OCI-LY1 (cell line): ENCODE data around the gene ANKRD42.

ENCODE experiments used
- H2AFZ ChIP-seq: fragments of 200-600 bp; sonication (generic), shearing (Covaris generic); 2 replicates; pipeline ENCODE4 v1.6.0; 2014; ENCODE audit warnings: antibody characterized with exemption, mild to moderate bottlenecking, low read length
- H3F3A ChIP-seq: fragments of 200-600 bp; sonication (generic), shearing (Covaris generic); 2 replicates; pipeline ENCODE4 v1.6.0; 2014; ENCODE audit warnings: mild to moderate bottlenecking, antibody characterized with exemption, low read length, moderate library complexity; ENCODE audit not compliant: insufficient read depth
- H3K27ac ChIP-seq: fragments of 200-600 bp; sonication (generic); 2 replicates; pipeline ENCODE4 v1.5.1; 2014; ENCODE audit warnings: low read length, mixed run types, mild to moderate bottlenecking, low read depth; ENCODE audit not compliant: poor library complexity, severe bottlenecking
- H3K27me3 ChIP-seq: fragments of 200-600 bp; sonication (generic); 2 replicates; pipeline ENCODE4 v1.6.0; 2014; ENCODE audit warnings: antibody characterized with exemption, mild to moderate bottlenecking, low read length, moderate library complexity; ENCODE audit not compliant: insufficient read depth
- H3K36me3 ChIP-seq: fragments of 200-600 bp; sonication (generic); 2 replicates; pipeline ENCODE4 v1.6.1; 2014; ENCODE audit warnings: mild to moderate bottlenecking, antibody characterized with exemption, low read length, moderate library complexity, mixed read lengths; ENCODE audit not compliant: insufficient read depth
- H3K4me1 ChIP-seq: fragments of 200-600 bp; sonication (generic); 2 replicates; pipeline ENCODE4 v1.5.1; 2014; ENCODE audit warnings: mild to moderate bottlenecking, low read length, moderate library complexity; ENCODE audit not compliant: insufficient read depth, severe bottlenecking
- H3K4me2 ChIP-seq: fragments of 200-600 bp; sonication (generic), shearing (Covaris generic); 2 replicates; pipeline ENCODE4 v1.6.1; 2014; ENCODE audit warnings: low read length
- H3K4me3 ChIP-seq: fragments of 200-600 bp; sonication (generic); 2 replicates; pipeline ENCODE4 v1.5.1; 2014; ENCODE audit warnings: low read length, low read depth, mild to moderate bottlenecking, mixed read lengths; ENCODE audit not compliant: poor library complexity, severe bottlenecking
- H3K79me2 ChIP-seq: fragments of 200-600 bp; shearing (Covaris generic); 2 replicates; pipeline ENCODE4 v1.6.1; 2016; ENCODE audit warnings: mixed run types, low read length, mixed read lengths; ENCODE audit not compliant: insufficient read depth
- H3K9ac ChIP-seq: fragments of 200-600 bp; sonication (generic), shearing (Covaris generic); 2 replicates; pipeline ENCODE4 v1.6.1; 2014; ENCODE audit warnings: mild to moderate bottlenecking, low read length, mixed read lengths
- H3K9me2 ChIP-seq: fragments of 200-600 bp; sonication (generic), shearing (Covaris generic); 2 replicates; pipeline ENCODE4 v1.6.1; 2014; ENCODE audit warnings: low read depth, mild to moderate bottlenecking, low read length, mixed read lengths
- H3K9me3 ChIP-seq: fragments of 200-600 bp; shearing (Covaris generic); 2 replicates; pipeline ENCODE4 v1.6.1; 2014; ENCODE audit warnings: low read length, mixed read lengths
- H4K20me1 ChIP-seq: fragments of 200-600 bp; sonication (generic), shearing (Covaris generic); 2 replicates; pipeline ENCODE4 v1.6.0; 2016; ENCODE audit warnings: mild to moderate bottlenecking, low read length; ENCODE audit not compliant: insufficient read depth
- EZH2 ChIP-seq: fragments of 200-600 bp; sonication (generic), shearing (Covaris generic); IDR thresholded peaks from 2 replicates; pipeline ENCODE4 v1.8.0; 2017; ENCODE audit warnings: borderline replicate concordance, mixed run types, mild to moderate bottlenecking, antibody characterized with exemption, low read length, moderate library complexity, mixed read lengths
- TF ChIP-seq, protein P1 (sequence below): fragments of 200-600 bp; sonication (generic), shearing (Covaris generic); IDR thresholded peaks from 2 replicates; pipeline ENCODE4 v1.5.1; 2017; ENCODE audit warnings: mild to moderate bottlenecking, antibody characterized with exemption, low read length, moderate library complexity, mixed read lengths

Gene ANKRD42

GRCh38 chr11:83249445-83249844, 55.9 kb downstream of the ANKRD42 start:
- Histone ChIP-seq H3K9ac (no peak overlapping the region), H3K36me3 (no peaks in the 10 kb centered on the region), H3K4me1 (no peaks in the 10 kb centered on the region), H3K79me2 (no peaks in the 10 kb centered on the region), H3K4me2 (no peak overlapping the region), H4K20me1 (no peaks in the 10 kb centered on the region), H3K27ac (no peak overlapping the region), H3K9me2 (no peaks in the 10 kb centered on the region), H2AFZ (no peak overlapping the region), H3K9me3 (no peaks in the 10 kb centered on the region), H3K4me3 (no peak overlapping the region), H3K27me3 (no peaks in the 10 kb centered on the region), H3F3A (no peaks in the 10 kb centered on the region)
- TF ChIP-seq EZH2, result no peak
- TF ChIP-seq, protein P1, sequence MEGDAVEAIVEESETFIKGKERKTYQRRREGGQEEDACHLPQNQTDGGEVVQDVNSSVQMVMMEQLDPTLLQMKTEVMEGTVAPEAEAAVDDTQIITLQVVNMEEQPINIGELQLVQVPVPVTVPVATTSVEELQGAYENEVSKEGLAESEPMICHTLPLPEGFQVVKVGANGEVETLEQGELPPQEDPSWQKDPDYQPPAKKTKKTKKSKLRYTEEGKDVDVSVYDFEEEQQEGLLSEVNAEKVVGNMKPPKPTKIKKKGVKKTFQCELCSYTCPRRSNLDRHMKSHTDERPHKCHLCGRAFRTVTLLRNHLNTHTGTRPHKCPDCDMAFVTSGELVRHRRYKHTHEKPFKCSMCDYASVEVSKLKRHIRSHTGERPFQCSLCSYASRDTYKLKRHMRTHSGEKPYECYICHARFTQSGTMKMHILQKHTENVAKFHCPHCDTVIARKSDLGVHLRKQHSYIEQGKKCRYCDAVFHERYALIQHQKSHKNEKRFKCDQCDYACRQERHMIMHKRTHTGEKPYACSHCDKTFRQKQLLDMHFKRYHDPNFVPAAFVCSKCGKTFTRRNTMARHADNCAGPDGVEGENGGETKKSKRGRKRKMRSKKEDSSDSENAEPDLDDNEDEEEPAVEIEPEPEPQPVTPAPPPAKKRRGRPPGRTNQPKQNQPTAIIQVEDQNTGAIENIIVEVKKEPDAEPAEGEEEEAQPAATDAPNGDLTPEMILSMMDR, result no peak

GRCh38 chr11:83249972-83250593, 56.6 kb downstream of the ANKRD42 start:
- H3K4me1 ChIP-seq, result no peaks in the 10 kb centered on the region
- no peak overlapping the region for H3K4me2 ChIP-seq
- H3K9me3 ChIP-seq, result no peaks in the 10 kb centered on the region
- H4K20me1 ChIP-seq, result no peaks in the 10 kb centered on the region
- H3K9me2 ChIP-seq, result no peaks in the 10 kb centered on the region
- no peak overlapping the region for H3K9ac ChIP-seq
- no peaks in the 10 kb centered on the region for H3F3A ChIP-seq
- no peak overlapping the region for H2AFZ ChIP-seq
- H3K4me3 ChIP-seq, result no peak overlapping the region
- no peaks in the 10 kb centered on the region for H3K36me3 ChIP-seq
- no peak for TF ChIP-seq EZH2
- TF ChIP-seq, protein P1, result peak; percentile 73
- no peaks in the 10 kb centered on the region for H3K79me2 ChIP-seq
- H3K27ac ChIP-seq, result no peak overlapping the region
- H3K27me3 ChIP-seq, result no peaks in the 10 kb centered on the region

DNA sequence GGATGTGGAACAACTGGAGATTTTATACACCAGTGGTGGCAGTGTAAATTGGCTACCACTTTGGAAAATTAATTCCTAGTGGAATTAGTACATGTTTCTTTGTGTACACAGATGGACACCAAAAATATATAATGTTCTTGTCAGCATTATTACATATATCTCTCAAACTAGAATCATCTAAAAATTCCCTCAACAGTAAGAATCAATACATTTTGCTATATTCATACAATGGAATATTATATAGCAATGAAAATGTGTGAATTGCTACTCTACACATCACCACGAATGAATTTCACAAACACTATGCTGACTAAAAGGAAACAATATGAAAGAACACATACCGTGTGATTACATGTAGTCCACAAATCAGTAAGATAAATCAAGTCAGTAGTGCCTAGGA, 58.8 kb downstream of the ANKRD42 start:
- Histone ChIP-seq H3K9ac (no peak overlapping the region), H3K27ac (no peak overlapping the region), H3F3A (0 out of 2 replicates have a peak, but pooled peaks cover 3% of the 10 kb centered on the region), H3K27me3 (no peaks in the 10 kb centered on the region), H3K4me3 (no peak overlapping the region), H4K20me1 (no peaks in the 10 kb centered on the region), H3K36me3 (peaks cover 4% of the 10 kb centered on the region; the same call in 1 of the 2 replicates), H2AFZ (no peak overlapping the region), H3K9me3 (no peaks in the 10 kb centered on the region), H3K9me2 (no peaks in the 10 kb centered on the region), H3K79me2 (no peaks in the 10 kb centered on the region), H3K4me1 (no peaks in the 10 kb centered on the region), H3K4me2 (no peak overlapping the region)
- TF ChIP-seq EZH2, result no peak
- TF ChIP-seq, protein P1, result no peak
